ENCODE results near the gene LAMA2. TPM values are rescaled to one million over a fixed set of nuclear protein-coding genes. Genes with fewer than 3 reads are reported as not detected.

Gene LAMA2
- total RNA-seq, 1 donor from 2014 or later: 1.4 TPM

GRCh38 chr6:129281168-129281796 is 398.3 kb downstream of the LAMA2 start:
- Histone ChIP-seq H3K4me3 (ENCODE audit: low read depth, low read length) (no peak overlapping the region), H3K36me3 (ENCODE audit: control insufficient read depth, insufficient read depth, low read length) (no peaks in the 10 kb centered on the region), H3K27me3 (ENCODE audit: control insufficient read depth, insufficient read depth, low read length) (no peaks in the 10 kb centered on the region)
- no peak for DNase-seq (ENCODE audit: low read depth)
- TF ChIP-seq CTCF (IDR thresholded peaks at IDR 0.05; ENCODE audit: insufficient read depth, low read length, poor library complexity, severe bottlenecking): no peak

- no peak for TF ChIP-seq CTCF (IDR thresholded peaks at IDR 0.05; ENCODE audit: insufficient read depth, low read length, poor library complexity, severe bottlenecking)
- no peak for DNase-seq (ENCODE audit: low read depth)
- H3K27me3 ChIP-seq (ENCODE audit: control insufficient read depth, insufficient read depth, low read length): no peaks in the 10 kb centered on the region
- no peaks in the 10 kb centered on the region for H3K36me3 ChIP-seq (ENCODE audit: control insufficient read depth, insufficient read depth, low read length)
- no peak overlapping the region for H3K4me3 ChIP-seq (ENCODE audit: low read depth, low read length)
These were observed 399.1 kb downstream of the LAMA2 start for GRCh38 chr6:129282019-129282418.

GRCh38 chr6:129284225-129284624 is 401.3 kb downstream of the LAMA2 start:
- no peak overlapping the region for H3K4me3 ChIP-seq (ENCODE audit: low read depth, low read length)
- no peaks in the 10 kb centered on the region for H3K36me3 ChIP-seq (ENCODE audit: control insufficient read depth, insufficient read depth, low read length)
- DNase-seq (ENCODE audit: low read depth): no peak
- no peak for TF ChIP-seq CTCF (IDR thresholded peaks at IDR 0.05; ENCODE audit: insufficient read depth, low read length, poor library complexity, severe bottlenecking)
- no peaks in the 10 kb centered on the region for H3K27me3 ChIP-seq (ENCODE audit: control insufficient read depth, insufficient read depth, low read length)

- H3K4me3 ChIP-seq (ENCODE audit: low read depth, low read length): no peak overlapping the region
- H3K27me3 ChIP-seq (ENCODE audit: control insufficient read depth, insufficient read depth, low read length): no peaks in the 10 kb centered on the region
- no peaks in the 10 kb centered on the region for H3K36me3 ChIP-seq (ENCODE audit: control insufficient read depth, insufficient read depth, low read length)
- no peak for DNase-seq (ENCODE audit: low read depth)
- TF ChIP-seq CTCF (IDR thresholded peaks at IDR 0.05; ENCODE audit: insufficient read depth, low read length, poor library complexity, severe bottlenecking): no peak
These were observed 404.6 kb downstream of the LAMA2 start for GRCh38 chr6:129287231-129288177.

- DNase-seq (ENCODE audit: low read depth): no peak
- Histone ChIP-seq H3K36me3 (ENCODE audit: control insufficient read depth, insufficient read depth, low read length) (no peaks in the 10 kb centered on the region), H3K4me3 (ENCODE audit: low read depth, low read length) (no peak overlapping the region), H3K27me3 (ENCODE audit: control insufficient read depth, insufficient read depth, low read length) (no peaks in the 10 kb centered on the region)
- TF ChIP-seq CTCF (IDR thresholded peaks at IDR 0.05; ENCODE audit: insufficient read depth, low read length, poor library complexity, severe bottlenecking): no peak
These were observed 406.5 kb downstream of the LAMA2 start for GRCh38 chr6:129289442-129289841.

Measured in kidney epithelial cell (primary cell).